AG09319 (cell line): ENCODE results near the gene LRPPRC.
A peak's percentile ranks its signal among the peaks of the same experiment; 100 is the strongest.

Source experiments
- DNase-seq: peaks from one replicate; pipeline ENCODE4 v3.0.0-alpha.2; 2010; ENCODE audit warnings: low read depth; ENCODE audit errors: extremely low read depth
- CTCF ChIP-seq: IDR thresholded peaks from 2 replicates; pipeline ENCODE4 v1.5.1; 2011; ENCODE audit warnings: low read depth, mild to moderate bottlenecking, inconsistent platforms, low read length, moderate library complexity

The LRPPRC gene

GRCh38 chr2:43906448-43907109 lies 89.2 kb downstream of the LRPPRC start:
- DNase-seq = no peak
- TF ChIP-seq CTCF = no peak

GRCh38 chr2:43905871-43906270 lies 89.9 kb downstream of the LRPPRC start:
- no peak for TF ChIP-seq CTCF
- DNase-seq = no peak

GRCh38 chr2:43905371-43905803 lies 90.4 kb downstream of the LRPPRC start:
- TF ChIP-seq CTCF = no peak
- DNase-seq = no peak

GRCh38 chr2:43899589-43899988 lies 96.2 kb downstream of the LRPPRC start:
- no peak for DNase-seq
- TF ChIP-seq CTCF = no peak

- DNase-seq = no peak
- TF ChIP-seq CTCF = no peak
Measured at GRCh38 chr2:43898838-43899346, 96.9 kb downstream of the LRPPRC start.

- TF ChIP-seq CTCF = peak; percentile 15
- DNase-seq = no peak
Measured at GRCh38 chr2:43898134-43898837, 97.5 kb downstream of the LRPPRC start.

GRCh38 chr2:43897492-43897891 lies 98.3 kb downstream of the LRPPRC start:
- TF ChIP-seq CTCF = no peak
- no peak for DNase-seq
